Ascending aorta (tissue), 2 donors: ENCODE measurements around the gene LDLR. TPM values are rescaled to one million over a fixed set of nuclear protein-coding genes. Genes with fewer than 3 reads are reported as not detected.

Source experiments
- DNase-seq, 2 donors: peaks; one replicate each; pipeline ENCODE4 v3.0.0-alpha.2; 2019; ENCODE audit warnings: low spot score in 2 of 2
- H3K27ac ChIP-seq, 2 donors: fragments of 200-600 bp; sonication (generic); one replicate each; pipeline ENCODE4 v1.5.1; 2016 to 2017; ENCODE audit warnings: mild to moderate bottlenecking in 1 of 2
- H3K27me3 ChIP-seq: fragments of 200-600 bp; sonication (generic); one replicate; pipeline ENCODE4 v1.5.1; 2017
- H3K36me3 ChIP-seq, 2 donors: fragments of 200-600 bp; sonication (generic); one replicate each; pipeline ENCODE4 v1.5.1; 2016
- H3K4me1 ChIP-seq, 2 donors: fragments of 200-600 bp; sonication (generic); one replicate each; pipeline ENCODE4 v1.5.1; 2016 to 2017; ENCODE audit warnings: mild to moderate bottlenecking in 1 of 2
- H3K4me3 ChIP-seq, 2 donors: fragments of 200-600 bp; sonication (generic); one replicate each; pipeline ENCODE4 v1.5.1; 2016 to 2017; ENCODE audit warnings: mild to moderate bottlenecking in 1 of 2
- H3K9me3 ChIP-seq, 2 donors: fragments of 200-600 bp; sonication (generic); one replicate each; pipeline ENCODE4 v1.5.1; 2016
- intact Hi-C: fragments of 100-400 bp; cut with DNase I; formaldehyde crosslinking; loops from one replicate; pipeline ENCODE4 v1.15.1; 2023
- total RNA-seq: library from RNA; depleted of rRNA; stranded (reverse); fragments of >200 nt; gene quantifications from one replicate; pipeline ENCODE4 v1.1.0, GENCODE V29; 2016
- TF ChIP-seq, protein P1 (sequence below), 3 experiments: fragments of 200-600 bp in 2 of 3; fragments of 450-650 bp in 1 of 3; sonication (generic) in 2 of 3; IDR thresholded peaks; one replicate each; pipeline ENCODE4 v1.5.1; 2016 to 2019; ENCODE audit warnings: antibody characterized with exemption in 3 of 3, mild to moderate bottlenecking in 1 of 3, moderate library complexity in 1 of 3

The LDLR gene
- total RNA-seq, 1 donor from 2014 or later = 37.4 TPM

DNA sequence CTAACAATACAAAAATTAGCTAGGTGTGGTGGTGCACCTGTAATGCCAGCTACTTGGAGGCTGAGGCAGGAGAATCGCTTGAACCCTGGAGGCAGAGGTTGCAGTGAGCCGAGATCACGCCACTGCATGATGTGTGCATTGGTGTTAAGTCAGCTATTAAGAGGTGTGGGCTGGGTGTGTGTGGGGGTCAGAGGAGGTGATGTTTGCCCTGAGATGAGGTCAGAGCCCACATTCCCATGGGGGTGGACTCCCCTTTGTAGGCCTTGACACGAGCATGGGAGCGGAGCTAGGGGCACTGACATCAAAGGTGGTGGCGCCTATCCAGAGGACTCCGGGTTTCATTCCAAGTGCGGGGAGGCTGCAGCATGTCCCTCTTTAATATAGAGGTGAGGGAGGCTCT, 34.6 kb upstream of the LDLR start:
- no peak overlapping the region for H3K27ac ChIP-seq
- H3K4me3 ChIP-seq = no peak overlapping the region
- H3K27me3 ChIP-seq = no peaks in the 10 kb centered on the region
- peaks cover 18 to 40% of the 10 kb centered on the region in 2 donors for H3K36me3 ChIP-seq
- H3K4me1 ChIP-seq = no peaks in the 10 kb centered on the region
- no peaks in the 10 kb centered on the region for H3K9me3 ChIP-seq
- intact Hi-C loops = no loop called here
- DNase-seq = no peak
- TF ChIP-seq, protein P1, sequence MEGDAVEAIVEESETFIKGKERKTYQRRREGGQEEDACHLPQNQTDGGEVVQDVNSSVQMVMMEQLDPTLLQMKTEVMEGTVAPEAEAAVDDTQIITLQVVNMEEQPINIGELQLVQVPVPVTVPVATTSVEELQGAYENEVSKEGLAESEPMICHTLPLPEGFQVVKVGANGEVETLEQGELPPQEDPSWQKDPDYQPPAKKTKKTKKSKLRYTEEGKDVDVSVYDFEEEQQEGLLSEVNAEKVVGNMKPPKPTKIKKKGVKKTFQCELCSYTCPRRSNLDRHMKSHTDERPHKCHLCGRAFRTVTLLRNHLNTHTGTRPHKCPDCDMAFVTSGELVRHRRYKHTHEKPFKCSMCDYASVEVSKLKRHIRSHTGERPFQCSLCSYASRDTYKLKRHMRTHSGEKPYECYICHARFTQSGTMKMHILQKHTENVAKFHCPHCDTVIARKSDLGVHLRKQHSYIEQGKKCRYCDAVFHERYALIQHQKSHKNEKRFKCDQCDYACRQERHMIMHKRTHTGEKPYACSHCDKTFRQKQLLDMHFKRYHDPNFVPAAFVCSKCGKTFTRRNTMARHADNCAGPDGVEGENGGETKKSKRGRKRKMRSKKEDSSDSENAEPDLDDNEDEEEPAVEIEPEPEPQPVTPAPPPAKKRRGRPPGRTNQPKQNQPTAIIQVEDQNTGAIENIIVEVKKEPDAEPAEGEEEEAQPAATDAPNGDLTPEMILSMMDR (IDR thresholded peaks at IDR 0.05) = no peak

DNA sequence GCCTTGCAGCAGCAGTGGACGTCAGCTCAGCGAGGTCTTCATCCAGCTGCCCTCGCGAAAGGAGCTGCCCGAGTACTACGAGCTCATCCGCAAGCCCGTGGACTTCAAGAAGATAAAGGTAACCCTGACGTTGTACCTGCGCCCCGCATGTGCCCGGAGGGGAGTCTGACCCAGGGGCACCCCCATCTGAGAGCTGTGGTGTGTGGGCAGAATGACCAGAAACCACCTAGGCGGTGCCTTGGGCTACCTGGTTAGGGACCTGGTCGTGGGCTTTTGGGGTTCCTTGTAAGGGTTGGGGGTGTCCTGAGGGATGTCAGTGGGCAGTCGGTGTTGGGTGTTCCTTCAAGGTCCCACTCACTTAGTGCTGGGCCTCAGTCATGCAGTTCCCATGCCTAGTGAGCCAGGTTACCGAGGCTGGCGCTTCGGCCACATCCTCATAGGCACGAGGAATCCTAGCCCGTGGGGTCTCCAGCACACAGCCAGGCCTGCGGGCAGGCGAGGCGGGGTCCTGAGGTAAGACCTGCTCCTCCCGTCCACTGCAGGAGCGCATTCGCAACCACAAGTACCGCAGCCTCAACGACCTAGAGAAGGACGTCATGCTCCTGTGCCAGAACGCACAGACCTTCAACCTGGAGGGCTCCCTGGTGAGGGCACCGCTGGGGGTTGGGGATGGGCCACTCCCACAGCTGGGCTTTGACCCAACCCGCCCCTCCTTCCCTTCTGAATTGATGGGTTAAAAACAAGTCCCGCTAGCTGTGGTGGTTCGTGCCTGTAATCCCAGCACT, 30.8 kb upstream of the LDLR start:
- peaks cover 25 to 50% of the 10 kb centered on the region in 2 donors for H3K36me3 ChIP-seq
- no peak for DNase-seq
- no peak overlapping the region for H3K27ac ChIP-seq
- TF ChIP-seq, protein P1 (IDR thresholded peaks at IDR 0.05) = no peak
- no peaks in the 10 kb centered on the region for H3K9me3 ChIP-seq
- intact Hi-C loops = no loop called here
- no peaks in the 10 kb centered on the region for H3K4me1 ChIP-seq
- H3K27me3 ChIP-seq = no peaks in the 10 kb centered on the region
- H3K4me3 ChIP-seq = no peak overlapping the region

DNA sequence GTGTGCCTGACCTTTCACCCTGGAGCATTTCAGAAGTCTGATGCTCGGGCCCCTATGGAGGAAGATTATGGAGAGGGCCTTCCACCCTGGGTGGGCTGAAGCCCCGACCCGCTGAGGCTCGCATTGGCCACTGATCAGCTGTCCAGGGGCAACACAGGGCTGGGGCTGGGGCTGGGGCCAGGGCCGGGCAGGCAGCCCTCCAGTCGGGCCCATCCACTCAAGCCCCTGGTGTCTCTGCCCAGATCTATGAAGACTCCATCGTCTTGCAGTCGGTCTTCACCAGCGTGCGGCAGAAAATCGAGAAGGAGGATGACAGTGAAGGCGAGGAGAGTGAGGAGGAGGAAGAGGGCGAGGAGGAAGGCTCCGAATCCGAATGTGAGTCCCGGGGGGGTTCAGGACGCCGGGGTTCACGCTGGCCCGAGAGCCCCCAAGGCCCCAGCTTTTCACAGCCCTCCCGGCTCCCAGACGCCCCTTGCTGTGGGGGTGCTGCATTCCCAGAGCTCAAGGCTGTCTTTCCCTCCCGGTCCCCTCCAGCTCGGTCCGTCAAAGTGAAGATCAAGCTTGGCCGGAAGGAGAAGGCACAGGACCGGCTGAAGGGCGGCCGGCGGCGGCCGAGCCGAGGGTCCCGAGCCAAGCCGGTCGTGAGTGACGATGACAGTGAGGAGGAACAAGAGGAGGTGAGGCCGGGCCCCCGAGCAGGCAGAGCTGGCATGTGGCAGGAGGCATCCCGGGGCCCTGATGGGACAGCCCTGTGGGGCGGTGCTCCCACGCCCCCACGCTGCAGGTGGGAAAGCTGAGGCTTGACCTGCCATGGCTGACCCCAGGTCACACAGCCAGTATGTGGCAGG, 29.5 kb upstream of the LDLR start:
- Histone ChIP-seq H3K9me3 (no peaks in the 10 kb centered on the region), H3K27ac (no peak overlapping the region), H3K27me3 (no peaks in the 10 kb centered on the region), H3K4me1 (no peaks in the 10 kb centered on the region), H3K36me3 (peaks cover 25 to 43% of the 10 kb centered on the region in 2 donors), H3K4me3 (no peak overlapping the region)
- intact Hi-C loops = no loop called here
- TF ChIP-seq, protein P1 (IDR thresholded peaks at IDR 0.05) = no peak
- no peak for DNase-seq

DNA sequence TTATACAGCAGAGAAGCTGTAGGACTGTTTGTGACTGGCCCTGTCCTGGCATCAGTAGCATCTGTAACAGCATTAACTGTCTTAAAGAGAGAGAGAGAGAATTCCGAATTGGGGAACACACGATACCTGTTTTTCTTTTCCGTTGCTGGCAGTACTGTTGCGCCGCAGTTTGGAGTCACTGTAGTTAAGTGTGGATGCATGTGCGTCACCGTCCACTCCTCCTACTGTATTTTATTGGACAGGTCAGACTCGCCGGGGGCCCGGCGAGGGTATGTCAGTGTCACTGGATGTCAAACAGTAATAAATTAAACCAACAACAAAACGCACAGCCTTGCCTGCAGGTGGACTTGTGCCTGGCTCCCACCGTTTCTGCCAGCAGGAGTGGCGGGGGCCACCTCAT, 27.3 kb upstream of the LDLR start:
- H3K27me3 ChIP-seq = no peaks in the 10 kb centered on the region

DNA sequence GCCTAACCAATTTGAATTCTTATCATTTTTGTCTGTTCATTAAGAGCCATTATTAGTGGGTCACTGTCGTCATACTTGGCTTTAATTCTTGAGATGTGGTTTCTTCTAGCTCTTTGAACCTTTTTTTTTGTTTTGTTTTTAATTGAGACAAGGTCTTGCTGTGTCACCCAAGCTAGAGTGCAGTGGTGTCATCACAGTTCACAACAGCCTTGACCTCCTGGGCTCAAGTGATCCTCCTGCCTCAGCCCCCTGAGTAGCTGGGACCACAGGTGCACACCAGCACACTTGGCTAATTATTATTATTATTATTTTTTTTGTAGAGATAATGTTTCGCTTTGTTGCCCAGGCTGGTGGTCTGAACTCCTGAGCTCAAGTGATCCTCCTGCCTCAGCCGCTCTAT, 25.8 kb upstream of the LDLR start:
- Histone ChIP-seq H3K27ac (no peak overlapping the region), H3K4me3 (no peak overlapping the region)
- intact Hi-C loops = no loop called here

More for the DNA sequence above, 27.3 kb upstream of the LDLR start:
- no peak overlapping the region for H3K4me3 ChIP-seq
- H3K4me1 ChIP-seq = no peaks in the 10 kb centered on the region
- no peak for DNase-seq
- peaks cover 18 to 40% of the 10 kb centered on the region in 2 donors for H3K36me3 ChIP-seq
- intact Hi-C loops = no loop called here
- no peaks in the 10 kb centered on the region for H3K9me3 ChIP-seq
- H3K27ac ChIP-seq = no peak overlapping the region
- TF ChIP-seq, protein P1 (IDR thresholded peaks at IDR 0.05) = no peak

More for the DNA sequence above, 25.8 kb upstream of the LDLR start:
- Histone ChIP-seq H3K36me3 (peaks cover 16 to 40% of the 10 kb centered on the region in 2 donors), H3K27me3 (no peaks in the 10 kb centered on the region), H3K9me3 (no peaks in the 10 kb centered on the region), H3K4me1 (no peaks in the 10 kb centered on the region)
- DNase-seq = no peak
- TF ChIP-seq, protein P1 (IDR thresholded peaks at IDR 0.05) = no peak
